Panc1 (cell line): ENCODE measurements around the gene VOPP1. TPM values are rescaled to one million over a fixed set of nuclear protein-coding genes. Genes with fewer than 3 reads are reported as not detected.

Source experiments
- ATAC-seq: fragments of 200-7000 bp; cut with Tn5 transposase; 2 replicates; pipeline ENCODE4 v1.9.1; 2020; ENCODE audit warnings: mild to moderate bottlenecking, moderate library complexity
- BruUV-seq: library from RNA; stranded (reverse); fragments of 400-500 nt; replicated peaks from 2 replicates; lab custom pipeline; 2021; lab: Mats Ljungman, UMichigan
- CTCF ChIA-PET: fragments of 300-600 bp; sonication (Branson Sonifier 250); formaldehyde crosslinking; loops from one replicate; lab custom pipeline; 2022; ENCODE audit warnings: antibody characterized with exemption; lab: Charles Lee
- POLR2A ChIA-PET: fragments of 300-600 bp; sonication (Branson Sonifier 250); formaldehyde crosslinking; loops from one replicate; lab custom pipeline; 2022; ENCODE audit warnings: antibody characterized with exemption; lab: Charles Lee
- DNase-seq: peaks from one replicate; pipeline ENCODE4 v3.0.0-alpha.2; 2010; ENCODE audit warnings: low read depth, low spot score
- H3K27ac ChIP-seq: 2 replicates; pipeline ENCODE4 v1.5.1; 2011; ENCODE audit warnings: mild to moderate bottlenecking, low read length, inconsistent platforms
- H3K27me3 ChIP-seq: fragments of 200-500 bp; sonication (Bioruptor generic); 2 replicates; pipeline ENCODE4 v1.6.0; 2014; ENCODE audit warnings: low read length, inconsistent platforms; ENCODE audit not compliant: control insufficient read depth, insufficient read depth
- H3K36me3 ChIP-seq: fragments of 200-500 bp; sonication (Bioruptor generic); 2 replicates; pipeline ENCODE4 v1.5.1; 2014; ENCODE audit warnings: inconsistent platforms, mild to moderate bottlenecking, low read length, moderate library complexity; ENCODE audit not compliant: control insufficient read depth, insufficient read depth
- H3K4me1 ChIP-seq: 2 replicates; pipeline ENCODE4 v1.5.1; 2011; ENCODE audit warnings: inconsistent platforms, mild to moderate bottlenecking, low read length, moderate library complexity; ENCODE audit not compliant: control insufficient read depth, insufficient read depth
- H3K4me3 ChIP-seq, 2 experiments: 2 replicates each; pipeline ENCODE4 v1.5.1; 2011 to 2012; ENCODE audit warnings: low read depth in 2 of 2, low read length in 2 of 2, mild to moderate bottlenecking in 2 of 2, inconsistent platforms in 1 of 2, moderate library complexity in 1 of 2
- H3K9me3 ChIP-seq: fragments of 200-500 bp; sonication (Bioruptor generic); 2 replicates; pipeline ENCODE4 v1.5.1; 2014; ENCODE audit warnings: low read depth, mild to moderate bottlenecking, inconsistent platforms, low read length, moderate library complexity; ENCODE audit not compliant: control insufficient read depth, insufficient read depth
- CTCF ChIP-seq: fragments of 450-650 bp; IDR thresholded peaks from 2 replicates; pipeline ENCODE4 v1.5.1; 2017; ENCODE audit warnings: mild to moderate bottlenecking
- POLR2AphosphoS5 ChIP-seq: IDR thresholded peaks from 2 replicates; pipeline ENCODE4 v1.6.1; 2012; ENCODE audit warnings: mild to moderate bottlenecking, low read depth, low read length, moderate library complexity
- REST ChIP-seq, 2 experiments: IDR thresholded peaks; 2 replicates each; pipeline ENCODE4 v1.6.1; 2011 to 2012; ENCODE audit warnings: low read depth in 2 of 2, control low read depth in 1 of 2, low read length in 1 of 2, mild to moderate bottlenecking in 1 of 2, moderate library complexity in 1 of 2; ENCODE audit not compliant: insufficient read depth in 1 of 2
- SIN3A ChIP-seq: IDR thresholded peaks from 2 replicates; pipeline ENCODE4 v1.6.1; 2012; ENCODE audit warnings: low read depth, mild to moderate bottlenecking, low read length, moderate library complexity, borderline replicate concordance; ENCODE audit not compliant: insufficient read depth
- TCF7L2 ChIP-seq: IDR thresholded peaks from 2 replicates; pipeline ENCODE4 v1.6.1; 2011; ENCODE audit warnings: mild to moderate bottlenecking, low read depth, low read length, inconsistent platforms
- in situ Hi-C: cut with HindIII; loops from 2 replicates; pipeline ENCODE4 v1.10.0; 2016; ENCODE audit warnings: low sequenced_read_pairs, low pct_unique_long_range_greater_than_20kb
- intact Hi-C: fragments of 100-400 bp; cut with micrococcal nuclease; formaldehyde crosslinking; loops from one replicate; pipeline ENCODE4 v1.10.0; 2022; ENCODE audit not compliant: unreplicated experiment
- total RNA-seq: library from RNA; stranded (reverse); gene quantifications from one replicate; pipeline ENCODE4 v1.2.1, GENCODE V29; 2021; ENCODE audit not compliant: unreplicated experiment

VOPP1 gene
- total RNA-seq, 1 experiment from 2014 or later = 131 TPM

GRCh38 chr7:55527307-55527706, 45.0 kb downstream of the VOPP1 start:
- ChIA-PET CTCF (no interaction called here), POLR2A (no interaction called here)
- Histone ChIP-seq H3K4me1 (no peaks in the 10 kb centered on the region), H3K36me3 (no peaks in the 10 kb centered on the region), H3K9me3 (no peaks in the 10 kb centered on the region), H3K4me3 (no peak overlapping the region), H3K27me3 (no peaks in the 10 kb centered on the region), H3K27ac (no peak overlapping the region)
- DNase-seq (no peak), ATAC-seq (no peak)
- BruUV-seq = no TSS peak
- intact Hi-C loops = no loop called here
- in situ Hi-C loops = no loop called here
- no peak for TF ChIP-seq SIN3A
- TF ChIP-seq CTCF = no peak
- no peak for TF ChIP-seq TCF7L2
- no peak for TF ChIP-seq POLR2AphosphoS5
- TF ChIP-seq REST (IDR thresholded peaks at IDR 0.05; ENCODE audit: insufficient read depth in 1 of 2, low read depth in 2 of 2, low read length in 1 of 2) = no peak

- in situ Hi-C loops (no loop called here), intact Hi-C loops (no loop called here)
- H3K36me3 ChIP-seq = no peaks in the 10 kb centered on the region
- no peaks in the 10 kb centered on the region for H3K4me1 ChIP-seq
- BruUV-seq = no TSS peak
- H3K27ac ChIP-seq = no peak overlapping the region
- H3K9me3 ChIP-seq = no peaks in the 10 kb centered on the region
- H3K4me3 ChIP-seq = no peak overlapping the region
- ChIA-PET POLR2A (no interaction called here), CTCF (no interaction called here)
- TF ChIP-seq REST (IDR thresholded peaks at IDR 0.05; ENCODE audit: insufficient read depth in 1 of 2, low read depth in 2 of 2, low read length in 1 of 2) = peak; percentile 63 to 77
- TF ChIP-seq TCF7L2 = no peak
- DNase-seq (no peak), ATAC-seq (no peak)
- no peaks in the 10 kb centered on the region for H3K27me3 ChIP-seq
These were observed 45.5 kb downstream of the VOPP1 start for GRCh38 chr7:55526770-55527169.
